ENCODE data around the gene MRC1.

The MRC1 gene

GRCh38 chr10:17808971-17809841, at the start of gene MRC1:
TSS of gene MRC1 (plus strand) at chr10:17809348. CDS start at chr10:17809466, 118 bp downstream.
- no peak within 1 kb of the TSS for H3K4me3 ChIP-seq (ENCODE audit: insufficient read length, low read depth)
- H3K4me1 ChIP-seq (ENCODE audit: insufficient read depth, insufficient read length), result no peaks in the 10 kb centered on the region
- no peaks in the 10 kb centered on the region for H3K27me3 ChIP-seq (ENCODE audit: insufficient read depth, insufficient read length)
- H3K36me3 ChIP-seq (ENCODE audit: insufficient read depth, insufficient read length, low read length), result no peaks in the 10 kb centered on the region
- no peak within 1 kb of the TSS for H3K9ac ChIP-seq (ENCODE audit: insufficient read length, low read depth)
- TF ChIP-seq SUZ12 (IDR thresholded peaks at IDR 0.05; ENCODE audit: extremely low read depth, insufficient read depth, insufficient read length) (no peak), YY1 (IDR thresholded peaks at IDR 0.05; ENCODE audit: insufficient read depth, insufficient read length) (no peak), ZNF274 (IDR thresholded peaks at IDR 0.05; ENCODE audit: low read depth, low read length) (no peak)
- no peak for DNase-seq (ENCODE audit: low read depth, low spot score)
- no peaks in the 10 kb centered on the region for H3K9me3 ChIP-seq (ENCODE audit: insufficient read depth, low read length)

GRCh38 chr10:17764142-17764541, 45.0 kb upstream of the MRC1 start:
- Histone ChIP-seq H3K36me3 (ENCODE audit: insufficient read depth, insufficient read length, low read length) (no peaks in the 10 kb centered on the region), H3K4me1 (ENCODE audit: insufficient read depth, insufficient read length) (no peaks in the 10 kb centered on the region), H3K9ac (ENCODE audit: insufficient read length, low read depth) (no peak overlapping the region), H3K9me3 (ENCODE audit: insufficient read depth, low read length) (no peaks in the 10 kb centered on the region), H3K4me3 (ENCODE audit: insufficient read length, low read depth) (no peak overlapping the region), H3K27me3 (ENCODE audit: insufficient read depth, insufficient read length) (no peaks in the 10 kb centered on the region)
- TF ChIP-seq YY1 (IDR thresholded peaks at IDR 0.05; ENCODE audit: insufficient read depth, insufficient read length), result no peak
- no peak for TF ChIP-seq ZNF274 (IDR thresholded peaks at IDR 0.05; ENCODE audit: low read depth, low read length)
- peak; percentile 47 for DNase-seq (ENCODE audit: low read depth, low spot score)

- H3K36me3 ChIP-seq (ENCODE audit: insufficient read depth, insufficient read length, low read length), result no peaks in the 10 kb centered on the region
- H3K9ac ChIP-seq (ENCODE audit: insufficient read length, low read depth), result no peak overlapping the region
- no peaks in the 10 kb centered on the region for H3K27me3 ChIP-seq (ENCODE audit: insufficient read depth, insufficient read length)
- TF ChIP-seq YY1 (IDR thresholded peaks at IDR 0.05; ENCODE audit: insufficient read depth, insufficient read length) (no peak), SUZ12 (IDR thresholded peaks at IDR 0.05; ENCODE audit: extremely low read depth, insufficient read depth, insufficient read length) (no peak), ZNF274 (IDR thresholded peaks at IDR 0.05; ENCODE audit: low read depth, low read length) (no peak)
- H3K4me3 ChIP-seq (ENCODE audit: insufficient read length, low read depth), result no peak overlapping the region
- no peaks in the 10 kb centered on the region for H3K9me3 ChIP-seq (ENCODE audit: insufficient read depth, low read length)
- no peaks in the 10 kb centered on the region for H3K4me1 ChIP-seq (ENCODE audit: insufficient read depth, insufficient read length)
- no peak for DNase-seq (ENCODE audit: low read depth, low spot score)
Observed at GRCh38 chr10:17765602-17766001, 43.5 kb upstream of the MRC1 start.

- Histone ChIP-seq H3K4me1 (ENCODE audit: insufficient read depth, insufficient read length) (no peaks in the 10 kb centered on the region), H3K27me3 (ENCODE audit: insufficient read depth, insufficient read length) (no peaks in the 10 kb centered on the region), H3K9me3 (ENCODE audit: insufficient read depth, low read length) (no peaks in the 10 kb centered on the region), H3K9ac (ENCODE audit: insufficient read length, low read depth) (no peak overlapping the region), H3K4me3 (ENCODE audit: insufficient read length, low read depth) (no peak overlapping the region), H3K36me3 (ENCODE audit: insufficient read depth, insufficient read length, low read length) (no peaks in the 10 kb centered on the region)
- no peak for TF ChIP-seq SUZ12 (IDR thresholded peaks at IDR 0.05; ENCODE audit: extremely low read depth, insufficient read depth, insufficient read length)
- TF ChIP-seq ZNF274 (IDR thresholded peaks at IDR 0.05; ENCODE audit: low read depth, low read length), result no peak
- no peak for TF ChIP-seq YY1 (IDR thresholded peaks at IDR 0.05; ENCODE audit: insufficient read depth, insufficient read length)
- no peak for DNase-seq (ENCODE audit: low read depth, low spot score)
Observed at GRCh38 chr10:17766731-17767130, 42.4 kb upstream of the MRC1 start.

- H3K27me3 ChIP-seq (ENCODE audit: insufficient read depth, insufficient read length), result no peaks in the 10 kb centered on the region
- H3K9ac ChIP-seq (ENCODE audit: insufficient read length, low read depth), result no peak overlapping the region
- no peak for TF ChIP-seq SUZ12 (IDR thresholded peaks at IDR 0.05; ENCODE audit: extremely low read depth, insufficient read depth, insufficient read length)
- no peak for TF ChIP-seq YY1 (IDR thresholded peaks at IDR 0.05; ENCODE audit: insufficient read depth, insufficient read length)
- no peak for TF ChIP-seq ZNF274 (IDR thresholded peaks at IDR 0.05; ENCODE audit: low read depth, low read length)
- H3K9me3 ChIP-seq (ENCODE audit: insufficient read depth, low read length), result no peaks in the 10 kb centered on the region
- no peaks in the 10 kb centered on the region for H3K36me3 ChIP-seq (ENCODE audit: insufficient read depth, insufficient read length, low read length)
- H3K4me1 ChIP-seq (ENCODE audit: insufficient read depth, insufficient read length), result no peaks in the 10 kb centered on the region
- no peak for DNase-seq (ENCODE audit: low read depth, low spot score)
- no peak overlapping the region for H3K4me3 ChIP-seq (ENCODE audit: insufficient read length, low read depth)
Observed at GRCh38 chr10:17768496-17768895, 40.7 kb upstream of the MRC1 start.

- Histone ChIP-seq H3K27me3 (ENCODE audit: insufficient read depth, insufficient read length) (no peaks in the 10 kb centered on the region), H3K9me3 (ENCODE audit: insufficient read depth, low read length) (no peaks in the 10 kb centered on the region), H3K36me3 (ENCODE audit: insufficient read depth, insufficient read length, low read length) (no peaks in the 10 kb centered on the region), H3K4me3 (ENCODE audit: insufficient read length, low read depth) (no peak overlapping the region), H3K4me1 (ENCODE audit: insufficient read depth, insufficient read length) (no peaks in the 10 kb centered on the region), H3K9ac (ENCODE audit: insufficient read length, low read depth) (no peak overlapping the region)
- DNase-seq (ENCODE audit: low read depth, low spot score), result no peak
- TF ChIP-seq ZNF274 (IDR thresholded peaks at IDR 0.05; ENCODE audit: low read depth, low read length) (no peak), YY1 (IDR thresholded peaks at IDR 0.05; ENCODE audit: insufficient read depth, insufficient read length) (no peak), SUZ12 (IDR thresholded peaks at IDR 0.05; ENCODE audit: extremely low read depth, insufficient read depth, insufficient read length) (no peak)
Observed at GRCh38 chr10:17768957-17769356, 40.2 kb upstream of the MRC1 start.

- Histone ChIP-seq H3K4me1 (ENCODE audit: insufficient read depth, insufficient read length) (no peaks in the 10 kb centered on the region), H3K9me3 (ENCODE audit: insufficient read depth, low read length) (no peaks in the 10 kb centered on the region), H3K27me3 (ENCODE audit: insufficient read depth, insufficient read length) (no peaks in the 10 kb centered on the region), H3K36me3 (ENCODE audit: insufficient read depth, insufficient read length, low read length) (no peaks in the 10 kb centered on the region), H3K9ac (ENCODE audit: insufficient read length, low read depth) (no peak overlapping the region), H3K4me3 (ENCODE audit: insufficient read length, low read depth) (no peak overlapping the region)
- TF ChIP-seq SUZ12 (IDR thresholded peaks at IDR 0.05; ENCODE audit: extremely low read depth, insufficient read depth, insufficient read length) (no peak), YY1 (IDR thresholded peaks at IDR 0.05; ENCODE audit: insufficient read depth, insufficient read length) (no peak)
- no peak for DNase-seq (ENCODE audit: low read depth, low spot score)
Observed at GRCh38 chr10:17771017-17771416, 38.1 kb upstream of the MRC1 start.
